ENCODE results near the gene SLC17A7.

- TF ChIP-seq CTCF (IDR thresholded peaks at IDR 0.05) (no peak), POLR2A (IDR thresholded peaks at IDR 0.05) (no peak)
These were observed 6.3 kb downstream of the SLC17A7 start for GRCh38 chr19:49434907-49435583.

Data from lower leg skin (tissue), 3 donors.